CD4-positive, alpha-beta T cell (primary cell): ENCODE results near the gene ZKSCAN5. TPM values are rescaled to one million over a fixed set of nuclear protein-coding genes. Genes with fewer than 3 reads are reported as not detected.

Experiments used
- ATAC-seq: fragments of 200-7000 bp; cut with Tn5 transposase; one replicate; pipeline ENCODE4 v1.10.0; 2022; ENCODE audit warnings: mild to moderate bottlenecking; ENCODE audit not compliant: poor library complexity
- CTCF ChIA-PET: fragments of 350-600 bp; sonication (Branson Sonifier 250); formaldehyde crosslinking; loops from one replicate; lab custom pipeline; 2021; ENCODE audit warnings: antibody characterized with exemption, inconsistent platforms; lab: Charles Lee
- POLR2A ChIA-PET: fragments of 350-600 bp; sonication (Branson Sonifier 250); formaldehyde crosslinking; loops from one replicate; lab custom pipeline; 2021; ENCODE audit warnings: antibody characterized with exemption, inconsistent platforms; lab: Charles Lee
- DNase-seq, 14 experiments: peaks; one replicate each; pipeline ENCODE4 v3.0.0-alpha.2; 2013 to 2020; ENCODE audit warnings: mixed read lengths in 2 of 14
- H3K27ac ChIP-seq, 2 donors: one replicate each; pipeline versions ENCODE4 v1.5.1 to v1.7.0; 2013; ENCODE audit warnings: low read length in 2 of 2, low read depth in 1 of 2, mild to moderate bottlenecking in 1 of 2
- H3K27me3 ChIP-seq, 2 experiments: 1 replicate in 1 of 2; 2 replicates in 1 of 2; pipeline versions ENCODE4 v1.6.1 to v1.7.0; 2013; ENCODE audit warnings: low read length in 2 of 2, control low read depth in 1 of 2, mild to moderate bottlenecking in 1 of 2, moderate library complexity in 1 of 2; ENCODE audit not compliant: insufficient read depth in 2 of 2, control insufficient read depth in 1 of 2
- H3K36me3 ChIP-seq: one replicate; pipeline ENCODE4 v1.6.1; 2013; ENCODE audit warnings: low read length, control low read depth; ENCODE audit not compliant: insufficient read depth
- H3K4me1 ChIP-seq: one replicate; pipeline ENCODE4 v1.6.1; 2013; ENCODE audit warnings: low read length, control low read depth; ENCODE audit not compliant: insufficient read depth
- H3K4me3 ChIP-seq: one replicate; pipeline ENCODE4 v1.5.1; 2013; ENCODE audit warnings: mild to moderate bottlenecking, low read length, moderate library complexity
- H3K9me3 ChIP-seq, 2 experiments: 1 replicate in 1 of 2; 2 replicates in 1 of 2; pipeline versions ENCODE4 v1.6.1 to v1.7.0; 2013; ENCODE audit warnings: low read length in 2 of 2, mild to moderate bottlenecking in 2 of 2, control low read depth in 1 of 2, moderate library complexity in 1 of 2; ENCODE audit not compliant: control insufficient read depth in 1 of 2, insufficient read depth in 1 of 2
- H3K27ac Mint-ChIP-seq: one replicate; pipeline ENCODE4 v1.8.0; 2020; ENCODE audit warnings: mixed read lengths
- H3K27me3 Mint-ChIP-seq: one replicate; pipeline ENCODE4 v1.8.0; 2021; ENCODE audit warnings: mixed read lengths
- H3K36me3 Mint-ChIP-seq: one replicate; pipeline ENCODE4 v1.8.0; 2021; ENCODE audit warnings: low read depth, mixed read lengths
- H3K4me1 Mint-ChIP-seq: one replicate; pipeline ENCODE4 v1.8.0; 2021; ENCODE audit warnings: low read depth, mixed read lengths
- H3K4me3 Mint-ChIP-seq: one replicate; pipeline ENCODE4 v1.8.0; 2020; ENCODE audit warnings: mild to moderate bottlenecking, mixed read lengths
- H3K9me3 Mint-ChIP-seq: one replicate; pipeline ENCODE4 v1.8.0; 2020; ENCODE audit warnings: mixed read lengths
- intact Hi-C, 2 experiments: fragments of 100-400 bp; cut with DNase I in 1 of 2; cut with micrococcal nuclease in 1 of 2; formaldehyde crosslinking; loops; one replicate each; pipeline versions ENCODE4 v1.15.1 to v1.9.0; 2023 to 2025; cut with DNase I, micrococcal nuclease
- total RNA-seq, 174 experiments: library from RNA in 2 of 174; stranded (reverse) in 2 of 174; gene quantifications; one replicate each; pipeline ENCODE4 v1.2.3 and lab custom pipeline; 2021 to 2026
- TF ChIP-seq, protein P1 (sequence below): fragments of 200-600 bp; IDR thresholded peaks from one replicate; pipeline ENCODE4 v1.8.0; 2022; ENCODE audit warnings: antibody characterized with exemption, mild to moderate bottlenecking

Gene ZKSCAN5
- total RNA-seq, 2 experiments from 2014 or later = 3.8 to 4.4 TPM

GRCh38 chr7:99554939-99555338 lies 50.5 kb downstream of the ZKSCAN5 start:
- Mint-ChIP-seq H3K27ac (peak overlapping the region; percentile 95), H3K27me3 (no peaks in the 10 kb centered on the region), H3K4me1 (peaks cover 63% of the 10 kb centered on the region), H3K4me3 (peak overlapping the region; percentile 16), H3K9me3 (no peaks in the 10 kb centered on the region), H3K36me3 (peaks cover 59% of the 10 kb centered on the region)
- DNase-seq (no peak), ATAC-seq (no peak)
- ChIA-PET CTCF (no interaction called here), POLR2A (interaction anchor here (0.8 kb wide), 1 partner anchor 50 kb away, joined by 3 read pairs; the partner anchor contains the start of gene ZKSCAN5)
- Histone ChIP-seq H3K36me3 (peaks cover 33% of the 10 kb centered on the region), H3K27ac (no peak overlapping the region), H3K4me1 (peaks cover 53% of the 10 kb centered on the region), H3K27me3 (no peaks in the 10 kb centered on the region), H3K9me3 (no peaks in the 10 kb centered on the region), H3K4me3 (no peak overlapping the region)
- intact Hi-C loops = loop anchor here (5.0 to 10.0 kb wide), 3 partner anchors 62 to 442 kb away; partner anchors contain the start of genes ARPC1A (in 1 of the 2) and ZSCAN25 (in 1 of the 2)
- TF ChIP-seq, protein P1, sequence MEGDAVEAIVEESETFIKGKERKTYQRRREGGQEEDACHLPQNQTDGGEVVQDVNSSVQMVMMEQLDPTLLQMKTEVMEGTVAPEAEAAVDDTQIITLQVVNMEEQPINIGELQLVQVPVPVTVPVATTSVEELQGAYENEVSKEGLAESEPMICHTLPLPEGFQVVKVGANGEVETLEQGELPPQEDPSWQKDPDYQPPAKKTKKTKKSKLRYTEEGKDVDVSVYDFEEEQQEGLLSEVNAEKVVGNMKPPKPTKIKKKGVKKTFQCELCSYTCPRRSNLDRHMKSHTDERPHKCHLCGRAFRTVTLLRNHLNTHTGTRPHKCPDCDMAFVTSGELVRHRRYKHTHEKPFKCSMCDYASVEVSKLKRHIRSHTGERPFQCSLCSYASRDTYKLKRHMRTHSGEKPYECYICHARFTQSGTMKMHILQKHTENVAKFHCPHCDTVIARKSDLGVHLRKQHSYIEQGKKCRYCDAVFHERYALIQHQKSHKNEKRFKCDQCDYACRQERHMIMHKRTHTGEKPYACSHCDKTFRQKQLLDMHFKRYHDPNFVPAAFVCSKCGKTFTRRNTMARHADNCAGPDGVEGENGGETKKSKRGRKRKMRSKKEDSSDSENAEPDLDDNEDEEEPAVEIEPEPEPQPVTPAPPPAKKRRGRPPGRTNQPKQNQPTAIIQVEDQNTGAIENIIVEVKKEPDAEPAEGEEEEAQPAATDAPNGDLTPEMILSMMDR = no peak

DNA sequence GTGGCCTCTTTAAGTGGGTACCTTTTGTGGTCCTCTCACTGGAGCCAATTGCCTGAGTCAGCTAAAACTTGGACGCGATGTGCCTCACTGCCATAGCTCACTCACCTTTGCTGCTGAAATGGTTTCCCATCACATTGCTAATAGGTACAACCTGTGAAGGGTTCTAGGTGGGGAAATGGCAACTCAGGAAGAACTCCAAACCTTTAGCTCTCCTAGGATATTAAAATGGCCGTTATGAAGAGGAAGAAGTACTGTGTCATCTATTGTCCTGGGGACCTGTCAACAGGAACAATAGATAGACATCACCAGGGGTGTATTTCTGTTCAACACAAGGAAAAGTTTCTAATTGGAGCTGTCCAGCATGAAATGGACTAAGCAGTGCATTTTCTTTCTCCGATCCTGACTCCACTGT lies 52.7 kb downstream of the ZKSCAN5 start:
- Mint-ChIP-seq H3K27ac (peak overlapping the region; percentile 95), H3K4me3 (peak overlapping the region; percentile 93), H3K36me3 (peaks cover 70% of the 10 kb centered on the region), H3K9me3 (no peaks in the 10 kb centered on the region), H3K4me1 (peaks cover 64% of the 10 kb centered on the region), H3K27me3 (no peaks in the 10 kb centered on the region)
- Histone ChIP-seq H3K36me3 (peaks cover 53% of the 10 kb centered on the region), H3K27ac (peak overlapping the region; percentile 95 to 96), H3K4me1 (peaks cover 50% of the 10 kb centered on the region), H3K4me3 (peak overlapping the region; percentile 98), H3K27me3 (no peaks in the 10 kb centered on the region), H3K9me3 (no peaks in the 10 kb centered on the region)
- ChIA-PET POLR2A (interaction anchor here (0.6 to 3.9 kb wide), 14 partner anchors 14 to 1318 kb away, joined by 3 to 99 read pairs (median 10); partner anchors contain the start of genes ATP5MF, BUD31, MEPCE and PDAP1), CTCF (no interaction called here)
- ATAC-seq (no peak), DNase-seq (peak in 1 of 14 experiments; percentile 19)
- TF ChIP-seq, protein P1 = no peak
- intact Hi-C loops = loop anchor here (5.0 to 10.0 kb wide), 3 partner anchors 60 to 440 kb away; partner anchors contain the start of genes ARPC1A (in 1 of the 2) and ZSCAN25 (in 1 of the 2)

DNA sequence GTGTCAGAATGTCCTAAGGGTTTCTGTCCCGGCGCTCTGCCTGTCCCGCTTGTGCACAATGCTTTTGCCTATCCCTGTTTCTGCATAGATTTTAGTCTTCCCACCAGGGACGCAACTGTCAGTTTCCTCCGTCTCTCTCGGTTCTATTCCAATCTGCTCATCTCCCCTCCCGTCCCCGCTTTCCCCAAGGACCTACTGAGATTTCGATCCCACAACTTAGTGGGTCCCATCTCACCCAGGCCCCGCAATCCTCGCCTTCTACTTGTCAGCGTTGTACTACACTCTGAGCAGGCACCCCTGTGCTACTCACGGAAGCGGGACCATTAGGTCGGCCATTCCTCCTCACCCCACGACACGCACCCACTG lies 53.5 kb downstream of the ZKSCAN5 start:
- H3K36me3 ChIP-seq = peaks cover 60% of the 10 kb centered on the region
- peak overlapping the region; percentile 95 to 96 for H3K27ac ChIP-seq
- Mint-ChIP-seq H3K4me3 (peak overlapping the region; percentile 93), H3K4me1 (peaks cover 64% of the 10 kb centered on the region), H3K9me3 (no peaks in the 10 kb centered on the region), H3K36me3 (peaks cover 74% of the 10 kb centered on the region), H3K27me3 (no peaks in the 10 kb centered on the region), H3K27ac (peak overlapping the region; percentile 95)
- peak overlapping the region; percentile 98 for H3K4me3 ChIP-seq
- TF ChIP-seq, protein P1 = no peak
- intact Hi-C loops = loop anchor here (2.0 to 10.0 kb wide), 5 partner anchors 53 to 439 kb away; partner anchors contain the start of genes ARPC1A (in 1 of the 2), ZKSCAN5 (in 1 of the 2) and ZSCAN25 (in 1 of the 2)
- ATAC-seq = peak; percentile 75
- H3K9me3 ChIP-seq = no peaks in the 10 kb centered on the region
- no peak for DNase-seq
- ChIA-PET POLR2A (interaction anchor here (0.6 to 3.9 kb wide), 32 partner anchors 9 to 1317 kb away, joined by 3 to 99 read pairs (median 6); partner anchors contain the start of genes ATP5MF, BUD31, CPSF4 and FBXO24), CTCF (no interaction called here)
- no peaks in the 10 kb centered on the region for H3K27me3 ChIP-seq
- H3K4me1 ChIP-seq = peaks cover 45% of the 10 kb centered on the region
